HL-60 (cell line): ENCODE data around the gene MYH15.

Experiments used
- DNase-seq, 2 experiments: peaks; one replicate each; pipeline ENCODE4 v3.0.0-alpha.2; 2010 to 2020; ENCODE audit warnings: low read depth in 1 of 2, low spot score in 1 of 2
- H3K27ac ChIP-seq: fragments of 250-450 bp; sonication (Bioruptor Pico); replicated peaks from 2 replicates; pipeline ENCODE4 v1.5.1; 2020; ENCODE audit warnings: mild to moderate bottlenecking, moderate library complexity
- H3K27me3 ChIP-seq: fragments of 250-450 bp; sonication (Bioruptor Pico); 2 replicates; pipeline ENCODE4 v1.5.1; 2021; ENCODE audit warnings: mild to moderate bottlenecking, moderate library complexity; ENCODE audit not compliant: insufficient read depth, poor library complexity, severe bottlenecking
- H3K4me3 ChIP-seq: replicated peaks from 2 replicates; pipeline ENCODE4 v1.5.1; 2011; ENCODE audit warnings: mild to moderate bottlenecking, control low read depth, low read length; ENCODE audit not compliant: insufficient read depth
- CTCF ChIP-seq: IDR thresholded peaks from one replicate; pipeline ENCODE4 v1.5.1; 2011; ENCODE audit warnings: low read length, control low read depth, inconsistent platforms; ENCODE audit not compliant: insufficient read depth
- GABPA ChIP-seq: IDR thresholded peaks from 2 replicates; pipeline ENCODE4 v1.6.1; 2012; ENCODE audit warnings: low read depth
- POLR2AphosphoS5 ChIP-seq: IDR thresholded peaks from 2 replicates; pipeline ENCODE4 v1.6.1; 2012; ENCODE audit warnings: low read depth
- REST ChIP-seq: IDR thresholded peaks from 2 replicates; pipeline ENCODE4 v1.6.1; 2012; ENCODE audit warnings: low read depth; ENCODE audit not compliant: insufficient replicate concordance
- SPI1 ChIP-seq: IDR thresholded peaks from 2 replicates; pipeline ENCODE4 v1.6.1; 2012; ENCODE audit warnings: low read depth, mild to moderate bottlenecking, borderline replicate concordance

The MYH15 gene

GRCh38 chr3:108511055-108511454 is 659 bp upstream of the MYH15 start:
- Histone ChIP-seq H3K27me3 (no peaks in the 10 kb centered on the region), H3K4me3 (no peak overlapping the region), H3K27ac (no peak overlapping the region)
- no peak for DNase-seq
- TF ChIP-seq CTCF (no peak), POLR2AphosphoS5 (no peak), SPI1 (no peak)

GRCh38 chr3:108509871-108510270 is 525 bp downstream of the MYH15 start:
- no peaks in the 10 kb centered on the region for H3K27me3 ChIP-seq
- H3K27ac ChIP-seq = no peak overlapping the region
- TF ChIP-seq SPI1 (no peak), REST (no peak), POLR2AphosphoS5 (no peak)
- H3K4me3 ChIP-seq = no peak overlapping the region
- DNase-seq = no peak

DNA sequence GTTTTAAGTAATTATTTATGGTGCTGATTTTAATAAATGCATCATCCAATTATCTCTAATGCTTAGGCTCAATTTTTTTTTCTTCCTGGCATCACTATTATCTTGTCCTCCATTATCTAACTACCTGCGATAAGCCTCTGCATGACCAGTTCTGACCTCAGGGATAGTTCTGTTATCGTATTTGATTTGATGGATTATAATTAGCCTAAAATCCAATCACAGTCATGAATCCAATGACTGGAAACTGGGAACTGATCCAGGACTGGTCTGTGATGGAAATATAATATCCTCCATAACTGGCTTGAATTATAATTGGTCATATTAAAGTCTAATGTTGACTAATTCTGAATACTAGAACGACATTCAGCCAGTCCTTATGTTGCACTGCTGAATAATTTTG is 1.1 kb downstream of the MYH15 start:
- no peak for TF ChIP-seq GABPA
- no peak for TF ChIP-seq SPI1
- no peak for TF ChIP-seq REST
- no peak for TF ChIP-seq POLR2AphosphoS5
- TF ChIP-seq CTCF = no peak
- Histone ChIP-seq H3K27ac (no peak overlapping the region), H3K4me3 (no peak overlapping the region), H3K27me3 (no peaks in the 10 kb centered on the region)
- DNase-seq = no peak

DNA sequence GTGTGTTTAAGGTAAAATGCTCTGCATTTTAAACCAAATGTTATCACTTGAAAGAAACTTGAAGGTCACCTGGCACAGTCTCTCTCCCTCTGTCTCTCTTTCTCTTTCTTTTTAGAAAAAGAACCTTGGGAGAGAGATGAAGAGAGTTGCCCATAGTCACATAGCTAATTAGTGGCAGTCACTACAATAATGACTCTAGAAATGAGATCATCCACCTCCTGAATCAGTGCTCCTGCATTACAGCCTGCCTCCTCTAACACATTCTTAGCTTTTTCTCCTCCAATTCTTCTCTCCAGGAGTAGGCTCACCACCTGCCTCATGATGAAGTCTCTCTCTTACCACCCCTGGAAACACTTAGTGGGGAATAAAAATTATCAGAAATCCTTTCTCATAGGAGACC is 2.5 kb downstream of the MYH15 start:
- Histone ChIP-seq H3K4me3 (no peak overlapping the region), H3K27ac (no peak overlapping the region), H3K27me3 (no peaks in the 10 kb centered on the region)
- TF ChIP-seq CTCF = no peak
- no peak for TF ChIP-seq REST
- TF ChIP-seq POLR2AphosphoS5 = no peak
- TF ChIP-seq SPI1 = no peak
- TF ChIP-seq GABPA = no peak
- DNase-seq = no peak
